Neuronal stem cell (in vitro differentiated cells): ENCODE results near the gene CEACAM16. TPM values are rescaled to one million over a fixed set of nuclear protein-coding genes. Genes with fewer than 3 reads are reported as not detected.

ENCODE experiments used
- DNase-seq: peaks from one replicate; pipeline ENCODE4 v3.0.0-alpha.2; 2013; ENCODE audit warnings: low spot score
- H2AFZ ChIP-seq: one replicate; pipeline ENCODE4 v1.6.1; 2013; ENCODE audit warnings: mild to moderate bottlenecking, low read length, inconsistent platforms
- H2AK5ac ChIP-seq: 2 replicates; pipeline ENCODE4 v1.6.1; 2013; ENCODE audit warnings: low read depth, mild to moderate bottlenecking, inconsistent platforms, low read length, moderate library complexity, mixed read lengths
- H2BK120ac ChIP-seq: 2 replicates; pipeline ENCODE4 v1.6.1; 2013; ENCODE audit warnings: low read depth, mild to moderate bottlenecking, inconsistent platforms, low read length, moderate library complexity, mixed read lengths
- H2BK12ac ChIP-seq: one replicate; pipeline ENCODE4 v1.6.1; 2013; ENCODE audit warnings: low read length, inconsistent platforms
- H2BK15ac ChIP-seq: 2 replicates; pipeline ENCODE4 v1.6.1; 2013; ENCODE audit warnings: mild to moderate bottlenecking, low read length, inconsistent platforms, mixed read lengths
- H2BK5ac ChIP-seq: one replicate; pipeline ENCODE4 v1.6.1; 2013; ENCODE audit warnings: inconsistent platforms, mild to moderate bottlenecking, low read length, moderate library complexity
- H3K14ac ChIP-seq: one replicate; pipeline ENCODE4 v1.6.1; 2013; ENCODE audit warnings: low read length, inconsistent platforms
- H3K18ac ChIP-seq: 2 replicates; pipeline ENCODE4 v1.6.1; 2013; ENCODE audit warnings: low read length, inconsistent platforms
- H3K23ac ChIP-seq: 2 replicates; pipeline ENCODE4 v1.6.1; 2013; ENCODE audit warnings: low read depth, mild to moderate bottlenecking, mixed read lengths, low read length, inconsistent platforms; ENCODE audit not compliant: poor library complexity
- H3K27ac ChIP-seq: replicated peaks from 3 replicates; pipeline ENCODE4 v1.5.1; 2013; ENCODE audit warnings: low read length, inconsistent platforms
- H3K27me3 ChIP-seq, 3 experiments: 2 replicates each; pipeline ENCODE4 v1.6.1; 2013; ENCODE audit warnings: low read length in 3 of 3, mild to moderate bottlenecking in 2 of 3, inconsistent platforms in 1 of 3, low read depth in 1 of 3, mixed read lengths in 1 of 3, moderate library complexity in 1 of 3; ENCODE audit not compliant: control insufficient read depth in 3 of 3, insufficient read depth in 3 of 3
- H3K36me3 ChIP-seq, 2 donors: replicated peaks in 1 of 2; 2 replicates each; pipeline ENCODE4 v1.6.1; 2013; ENCODE audit warnings: low read length in 2 of 2; ENCODE audit not compliant: control insufficient read depth in 2 of 2, insufficient read depth in 2 of 2
- H3K4ac ChIP-seq: 2 replicates; pipeline ENCODE4 v1.6.1; 2013; ENCODE audit warnings: inconsistent platforms, mild to moderate bottlenecking, low read length, moderate library complexity
- H3K4me1 ChIP-seq, 2 donors: 1 replicate in 1 of 2; 2 replicates in 1 of 2; pipeline ENCODE4 v1.6.1; 2013; ENCODE audit warnings: low read length in 2 of 2, low read depth in 1 of 2; ENCODE audit not compliant: control insufficient read depth in 2 of 2, insufficient read depth in 1 of 2
- H3K4me2 ChIP-seq: one replicate; pipeline ENCODE4 v1.6.1; 2013; ENCODE audit warnings: mild to moderate bottlenecking, low read length, inconsistent platforms; ENCODE audit not compliant: insufficient read depth, poor library complexity, severe bottlenecking
- H3K4me3 ChIP-seq, 2 donors: 2 replicates each; pipeline ENCODE4 v1.5.1; 2013; ENCODE audit warnings: low read length in 2 of 2, mild to moderate bottlenecking in 2 of 2, inconsistent platforms in 1 of 2, moderate library complexity in 1 of 2
- H3K79me1 ChIP-seq: one replicate; pipeline ENCODE4 v1.6.1; 2013; ENCODE audit warnings: low read depth, mild to moderate bottlenecking, inconsistent platforms, low read length, moderate library complexity
- H3K9ac ChIP-seq: one replicate; pipeline ENCODE4 v1.6.1; 2013; ENCODE audit warnings: mild to moderate bottlenecking, low read depth, low read length, inconsistent platforms; ENCODE audit not compliant: poor library complexity
- H3K9me3 ChIP-seq, 2 donors: replicated peaks in 1 of 2; 2 replicates each; pipeline versions ENCODE3 to v1.6.1; 2013; ENCODE audit warnings: low read length in 2 of 2, mild to moderate bottlenecking in 2 of 2, inconsistent platforms in 1 of 2, low read depth in 1 of 2, mixed read lengths in 1 of 2, moderate library complexity in 1 of 2; ENCODE audit not compliant: control insufficient read depth in 2 of 2, insufficient read depth in 1 of 2
- H4K8ac ChIP-seq: one replicate; pipeline ENCODE4 v1.6.1; 2013; ENCODE audit warnings: low read depth, mild to moderate bottlenecking, inconsistent platforms, low read length, moderate library complexity
- H4K91ac ChIP-seq: one replicate; pipeline ENCODE4 v1.6.1; 2013; ENCODE audit warnings: low read length, low read depth, mild to moderate bottlenecking, inconsistent platforms; ENCODE audit not compliant: poor library complexity
- WGBS, 2 donors: extraction: QIAGEN DNeasy Blood & Tissue Kit; methylation state at CpG; one replicate each; pipeline ENCODE4 v1.1.7; 2013; ENCODE audit warnings: missing lambda C conversion rate in 2 of 2, mixed read lengths in 1 of 2; ENCODE audit not compliant: insufficient read length in 2 of 2, insufficient replicate concordance in 1 of 2; ENCODE audit errors: extremely low coverage in 2 of 2; 5-methylcytosine and 5-hydroxymethylcytosine counted together
- small RNA-seq: library from polyadenylated mRNA; stranded (forward); fragments of <200 nt; extraction: miRNeasy Mini kit (QIAGEN cat#:217004); gene quantifications from one replicate; pipeline ENCODE3, GENCODE V24; 2013; ENCODE audit not compliant: insufficient read depth

Gene CEACAM16

GRCh38 chr19:44759083-44759804 is 60.3 kb downstream of the CEACAM16 start:
- Histone ChIP-seq H3K9me3 (no peaks in the 10 kb centered on the region), H4K91ac (no peak overlapping the region), H2BK5ac (no peak overlapping the region), H2AFZ (no peak overlapping the region), H4K8ac (no peak overlapping the region), H3K14ac (no peak overlapping the region), H3K4me1 (peaks cover 11 to 14% of the 10 kb centered on the region in 2 donors), H3K18ac (no peak overlapping the region), H3K4me3 (no peak overlapping the region), H2BK15ac (no peak overlapping the region), H3K4ac (no peak overlapping the region), H3K4me2 (no peak overlapping the region), H3K27ac (no peak overlapping the region), H3K36me3 (peaks cover 0 to 10% of the 10 kb centered on the region in 2 donors), H3K23ac (no peak overlapping the region), H2BK12ac (no peak overlapping the region), H3K27me3 (peaks cover 0 to 45% (median 21%) of the 10 kb centered on the region in 3 experiments), H2AK5ac (peak overlapping the region; percentile 19), H2BK120ac (no peak overlapping the region), H3K9ac (no peak overlapping the region), H3K79me1 (no peaks in the 10 kb centered on the region)
- WGBS, 2 donors: no CpG with 5 or more reads among the region's 10 CpGs
- DNase-seq: no peak

Small RNA genes within 50 kb of the gene (small RNA-seq; reads per million reads assigned to genes)
- not detected for gene RF00285
